ENCODE measurements around the gene ZDHHC6.
"Not testable (repeated sequence)": the region's sequence is repeated elsewhere in the genome, so short reads cannot be mapped to it uniquely, and the experiment has no call there.

The ZDHHC6 gene

GRCh38 chr10:112393341-112393740 is 53.4 kb downstream of the ZDHHC6 start:
- in situ Hi-C loops (cut with MboI; ENCODE audit: low sequenced_read_pairs) = no loop called here

- in situ Hi-C loops (cut with MboI; ENCODE audit: low sequenced_read_pairs) = no loop called here
Observed at GRCh38 chr10:112390125-112390703, 56.5 kb downstream of the ZDHHC6 start.

- in situ Hi-C loops (cut with MboI; ENCODE audit: low sequenced_read_pairs) = no loop called here
Observed at GRCh38 chr10:112389271-112389822, 57.4 kb downstream of the ZDHHC6 start.

GRCh38 chr10:112388548-112388947 is 58.2 kb downstream of the ZDHHC6 start:
- in situ Hi-C loops (cut with MboI; ENCODE audit: low sequenced_read_pairs) = no loop called here

- in situ Hi-C loops (cut with MboI; ENCODE audit: low sequenced_read_pairs) = not testable (repeated sequence)
Observed at GRCh38 chr10:112388056-112388455, 58.7 kb downstream of the ZDHHC6 start.

- in situ Hi-C loops (cut with MboI; ENCODE audit: low sequenced_read_pairs) = no loop called here
Observed at GRCh38 chr10:112385201-112385600, 61.5 kb downstream of the ZDHHC6 start.

- in situ Hi-C loops (cut with MboI; ENCODE audit: low sequenced_read_pairs) = no loop called here
Observed at GRCh38 chr10:112384141-112384540, 62.6 kb downstream of the ZDHHC6 start.

- in situ Hi-C loops (cut with MboI; ENCODE audit: low sequenced_read_pairs) = no loop called here
Observed at GRCh38 chr10:112383325-112383724, 63.4 kb downstream of the ZDHHC6 start.

- in situ Hi-C loops (cut with MboI; ENCODE audit: low sequenced_read_pairs) = no loop called here
Observed at GRCh38 chr10:112382515-112383235, 64.0 kb downstream of the ZDHHC6 start.
